HUDEP-2 (cell line): ENCODE data around the gene OLA1.
A peak's percentile ranks its signal among the peaks of the same experiment; 100 is the strongest.

Source experiments
- DNase-seq, 76 experiments: peaks; one replicate each; lab custom pipeline; 2025; ENCODE audit not compliant: unreplicated experiment in 76 of 76; lab: John Stamatoyannopoulos, UW

OLA1 gene

GRCh38 chr2:174181368-174181767 is 67.0 kb downstream of the OLA1 start:
- no peak for DNase-seq

DNA sequence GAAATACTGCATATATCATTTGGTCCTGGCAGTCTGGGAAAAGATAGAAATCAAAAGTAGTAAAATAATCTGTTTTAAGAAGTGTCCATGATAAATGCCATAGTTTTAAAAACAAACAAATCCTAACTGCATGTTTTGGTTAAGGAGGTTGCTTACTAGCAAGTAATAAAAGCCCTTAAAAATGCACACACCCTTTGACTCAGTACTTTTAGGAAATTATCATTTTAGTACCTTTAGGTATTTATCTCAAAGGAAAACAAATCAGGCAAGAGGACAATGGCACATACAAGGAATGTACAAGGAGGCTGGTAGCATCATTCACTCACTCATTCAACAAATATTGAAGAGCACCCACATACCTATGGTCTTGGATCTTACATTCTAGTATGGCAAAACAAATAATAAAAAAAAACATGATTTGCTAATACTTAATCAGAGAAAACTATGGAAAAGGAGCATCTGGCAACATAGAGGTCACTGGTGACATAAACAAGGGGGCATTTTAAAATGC is 67.6 kb downstream of the OLA1 start:
- DNase-seq, result no peak

DNA sequence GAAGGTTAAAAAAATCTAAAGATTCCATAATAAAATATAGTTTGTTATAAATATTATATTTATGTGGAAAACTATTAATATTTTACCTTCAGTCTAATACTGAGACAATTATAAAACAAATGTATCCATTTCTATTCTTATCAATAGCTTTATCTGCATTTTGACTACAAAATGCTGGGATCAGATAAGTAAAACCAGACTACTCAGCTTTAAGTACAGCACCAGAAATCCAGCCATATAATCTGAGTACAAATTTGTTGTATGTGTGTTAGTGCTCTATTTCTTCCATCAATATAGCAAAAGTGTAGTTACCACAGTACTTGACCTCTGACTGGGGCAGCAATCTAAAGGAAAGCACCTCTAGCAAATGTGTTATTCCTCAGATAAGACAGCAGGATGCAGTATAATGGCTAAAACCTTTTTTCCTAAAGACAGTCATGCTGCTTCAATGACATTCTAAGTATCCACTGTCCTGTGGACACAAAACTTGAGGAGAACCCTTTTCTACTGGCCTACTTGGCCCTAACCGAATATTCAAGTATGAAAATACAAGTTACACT is 68.1 kb downstream of the OLA1 start:
- DNase-seq, result peak in 15 of 76 experiments; percentile 3 to 49 (median 23)

GRCh38 chr2:174177316-174177890 is 70.9 kb downstream of the OLA1 start:
- no peak for DNase-seq

DNA sequence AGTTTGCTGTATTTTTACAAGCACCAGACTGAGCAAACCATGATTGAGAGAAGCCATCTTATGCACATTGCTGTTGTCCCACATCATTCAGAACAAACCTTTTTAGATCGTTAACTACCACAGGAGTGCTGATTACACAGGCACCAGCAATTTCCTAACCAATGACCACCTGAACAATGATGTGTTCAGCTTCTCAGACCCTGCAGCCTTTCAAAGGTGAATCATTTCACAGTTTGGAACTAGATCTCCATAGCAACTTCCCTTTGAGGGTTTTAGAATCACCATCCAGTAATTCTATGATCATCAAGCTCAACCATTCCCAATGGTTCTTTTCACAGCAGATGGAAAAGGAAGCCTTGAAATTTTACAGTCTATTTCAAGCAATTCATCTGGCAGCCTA is 71.4 kb downstream of the OLA1 start:
- DNase-seq, result no peak

DNA sequence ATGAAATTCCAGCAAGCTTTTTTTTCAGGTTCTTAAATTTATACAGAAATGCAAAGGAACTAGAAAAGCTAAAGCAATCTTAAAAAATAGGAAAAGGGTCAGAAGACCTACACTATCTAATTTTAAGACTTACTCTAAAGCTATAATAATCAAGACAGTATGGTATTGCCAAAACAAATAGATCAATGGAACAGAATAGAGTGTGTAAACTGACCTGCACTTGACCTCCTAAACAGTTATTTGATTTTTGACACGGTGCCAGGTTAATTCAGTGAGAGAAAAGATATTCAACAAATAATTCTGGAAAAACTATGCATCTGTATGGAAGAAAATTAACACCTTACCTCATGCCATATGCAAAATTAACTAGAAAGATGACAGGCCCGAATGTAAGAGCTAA is 73.6 kb downstream of the OLA1 start:
- DNase-seq, result no peak

GRCh38 chr2:174172802-174173355 is 75.5 kb downstream of the OLA1 start:
- DNase-seq, result peak in 1 of 76 experiments; percentile 10

DNA sequence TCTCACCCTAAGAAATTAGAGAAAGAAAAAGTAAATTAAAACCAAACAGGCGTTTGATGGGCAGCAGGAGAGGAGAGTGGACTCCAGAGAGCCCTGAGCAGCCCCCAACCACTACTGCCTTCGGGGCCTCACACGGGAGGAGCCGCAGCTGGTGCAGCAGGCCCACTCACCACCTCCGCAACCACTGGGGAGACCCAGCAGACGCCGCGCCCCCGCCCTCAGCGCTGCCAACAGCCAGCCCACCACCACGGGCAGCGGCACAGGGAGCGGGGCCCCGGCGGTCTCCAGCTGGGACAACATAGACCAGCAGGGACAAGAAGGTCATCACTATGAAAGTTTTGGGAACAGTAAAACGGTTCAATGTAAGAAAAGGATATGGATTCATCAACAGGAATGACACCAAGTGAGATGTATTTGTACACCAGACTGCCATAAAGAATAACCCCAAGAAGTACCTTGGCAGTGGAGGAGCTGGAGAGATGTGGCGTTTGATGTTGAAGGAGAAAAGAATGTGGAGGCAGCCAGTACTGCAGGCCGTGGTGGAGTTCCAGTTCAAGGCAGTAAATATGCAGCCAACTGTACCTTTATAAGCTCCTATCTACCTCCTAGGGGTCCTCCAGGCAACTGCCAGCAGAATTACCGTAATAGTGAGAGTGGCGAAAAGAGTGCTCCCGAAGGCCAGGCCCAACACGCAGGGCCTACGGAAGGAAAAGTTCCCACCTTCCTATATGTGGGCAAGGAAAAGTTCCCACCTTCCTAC is 76.5 kb downstream of the OLA1 start:
- no peak for DNase-seq

GRCh38 chr2:174169372-174169771 is 79.0 kb downstream of the OLA1 start:
- no peak for DNase-seq

DNA sequence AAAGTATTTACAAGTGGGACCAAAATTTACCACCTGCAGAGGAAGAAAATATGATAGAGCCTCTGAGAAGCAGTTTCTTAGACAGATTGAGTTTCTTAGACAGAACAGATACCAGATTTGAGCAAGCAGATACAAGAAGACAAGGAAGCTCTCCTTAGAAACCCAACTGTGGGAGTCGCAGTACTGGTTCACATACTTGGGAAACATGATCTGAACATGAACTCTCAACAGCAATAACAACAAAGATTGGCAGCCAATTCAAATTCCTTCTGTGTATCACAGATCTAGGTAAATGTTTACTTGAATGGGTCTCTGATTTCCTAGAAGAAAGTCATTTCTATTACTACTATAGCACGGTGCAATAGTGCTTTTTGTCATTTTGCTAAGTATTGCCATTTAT is 82.1 kb downstream of the OLA1 start:
- no peak for DNase-seq

- DNase-seq, result no peak
Measured at GRCh38 chr2:174161490-174161889, 86.8 kb downstream of the OLA1 start.

- peak in 46 of 76 experiments; percentile 1 to 67 (median 22) for DNase-seq
Measured at GRCh38 chr2:174158003-174158402, 90.3 kb downstream of the OLA1 start.

GRCh38 chr2:174157053-174157452 is 91.3 kb downstream of the OLA1 start:
- DNase-seq, result peak in 14 of 76 experiments; percentile 3 to 38 (median 28)

DNA sequence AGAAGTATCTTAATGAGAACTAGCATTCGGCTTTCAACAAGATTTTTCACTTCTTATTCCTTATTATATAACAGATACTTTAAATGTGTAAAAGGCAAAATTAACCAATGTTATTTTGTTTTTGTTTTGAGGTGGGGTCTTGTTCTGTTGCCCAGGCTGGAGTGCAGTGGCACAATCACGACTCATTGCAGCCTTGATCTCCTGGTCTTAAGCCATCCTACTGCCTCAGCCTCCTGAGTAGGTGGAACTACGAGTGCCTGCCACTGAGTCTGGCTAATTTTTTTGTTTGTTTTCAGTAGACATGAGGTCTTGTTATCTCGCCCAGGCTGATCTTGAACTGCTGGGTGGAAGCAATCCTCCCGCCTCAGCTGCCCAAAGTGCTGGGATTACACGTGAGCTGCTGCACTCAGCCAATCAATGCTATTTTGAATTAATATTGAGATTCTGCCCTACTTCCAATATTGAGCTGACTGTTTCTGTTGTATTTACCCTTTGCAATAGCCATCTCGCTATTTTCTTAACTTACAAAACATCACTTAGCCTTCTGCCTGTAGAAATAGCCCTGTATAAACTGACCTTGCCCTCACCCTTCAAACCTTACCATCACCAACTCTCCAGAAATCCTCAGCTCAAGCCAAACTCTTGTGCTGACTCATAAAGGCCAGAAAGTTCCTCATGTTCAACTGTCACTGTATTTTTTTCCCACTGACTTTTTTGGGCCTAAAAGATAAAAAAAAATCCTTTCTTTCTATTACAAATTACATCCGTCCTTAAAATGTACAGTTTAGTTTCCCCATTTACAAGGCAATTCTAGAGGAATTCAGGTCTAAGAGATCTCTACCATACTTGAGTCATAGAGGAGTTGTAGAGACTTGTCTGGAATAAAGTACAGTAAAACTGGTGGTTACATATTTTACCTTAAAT is 94.3 kb downstream of the OLA1 start:
- peak in 39 of 76 experiments; percentile 1 to 52 (median 23) for DNase-seq

- no peak for DNase-seq
Measured at GRCh38 chr2:174149530-174149929, 98.8 kb downstream of the OLA1 start.

DNA sequence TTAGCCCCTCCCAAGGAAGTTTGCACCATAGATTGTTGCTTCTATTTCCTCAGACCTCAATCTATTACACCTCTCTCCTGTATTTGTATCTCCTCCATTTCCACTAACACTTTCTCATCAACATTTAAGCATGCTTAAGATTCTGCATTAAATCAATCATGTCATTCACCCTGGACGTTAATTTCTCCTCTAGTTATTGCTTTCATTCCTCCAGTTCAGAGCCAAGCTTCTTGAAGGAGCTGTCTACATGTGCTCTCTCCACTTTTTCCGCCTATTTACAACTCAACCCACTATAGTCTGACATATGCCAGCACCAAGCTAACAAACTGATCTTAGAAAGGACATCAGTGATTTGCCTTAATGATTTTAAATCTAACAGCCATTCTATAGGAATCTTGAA is 99.5 kb downstream of the OLA1 start:
- no peak for DNase-seq

DNA sequence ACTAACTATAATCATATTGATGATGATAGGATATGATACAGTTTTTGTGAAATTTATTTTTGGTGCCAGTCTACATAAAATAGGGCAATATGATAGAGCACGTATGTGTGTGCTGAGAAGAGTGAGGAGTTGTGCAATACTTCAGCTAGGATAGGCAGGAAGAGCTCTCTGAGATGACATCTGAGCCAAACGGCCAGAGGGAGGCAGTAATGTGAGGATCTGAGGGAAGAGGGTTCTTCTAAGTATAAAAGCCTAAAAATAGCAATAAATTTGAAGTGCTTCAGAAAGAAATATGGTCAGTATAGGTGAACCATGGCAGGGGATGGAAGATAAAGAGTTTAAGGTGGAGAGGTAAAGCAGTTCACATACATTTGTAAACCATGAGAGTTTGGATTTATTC is 102.5 kb downstream of the OLA1 start:
- peak in 1 of 76 experiments; percentile 11 for DNase-seq

- no peak for DNase-seq
Measured at GRCh38 chr2:174142290-174142689, 106.0 kb downstream of the OLA1 start.

- peak in 8 of 76 experiments; percentile 0 to 14 (median 8) for DNase-seq
Measured at GRCh38 chr2:174138161-174138560, 110.2 kb downstream of the OLA1 start.

GRCh38 chr2:174135981-174136380 is 112.4 kb downstream of the OLA1 start:
- no peak for DNase-seq
